Neural crest cell (in vitro differentiated cells): ENCODE measurements around the gene POLR2J2. TPM values are rescaled to one million over a fixed set of nuclear protein-coding genes. Genes with fewer than 3 reads are reported as not detected.
"Not testable (repeated sequence)": the region's sequence is repeated elsewhere in the genome, so short reads cannot be mapped to it uniquely, and the experiment has no call there.

Experiments used
- DNase-seq: peaks from one replicate; pipeline ENCODE4 v3.0.0; 2021; ENCODE audit warnings: low read depth, mixed read lengths, low spot score
- H3K27ac Mint-ChIP-seq: one replicate; pipeline ENCODE4 v1.8.0; 2021; ENCODE audit warnings: mild to moderate bottlenecking, mixed read lengths; ENCODE audit not compliant: unreplicated experiment
- H3K27me3 Mint-ChIP-seq: 2 replicates; pipeline ENCODE4 v1.8.0; 2021; ENCODE audit warnings: low read depth, mild to moderate bottlenecking, mixed read lengths
- H3K36me3 Mint-ChIP-seq: 2 replicates; pipeline ENCODE4 v1.8.0; 2021; ENCODE audit warnings: low read depth, mild to moderate bottlenecking, mixed read lengths
- H3K4me1 Mint-ChIP-seq: 2 replicates; pipeline ENCODE4 v1.8.0; 2021; ENCODE audit warnings: mixed read lengths
- H3K4me3 Mint-ChIP-seq: one replicate; pipeline ENCODE4 v1.8.0; 2021; ENCODE audit warnings: mild to moderate bottlenecking, mixed read lengths
- H3K9me3 Mint-ChIP-seq: 2 replicates; pipeline ENCODE4 v1.8.0; 2021; ENCODE audit warnings: mixed read lengths
- total RNA-seq: library from RNA; stranded (reverse); gene quantifications from 2 replicates; pipeline ENCODE4 v1.2.1, GENCODE V29; 2021

POLR2J2 gene
- total RNA-seq, 1 donor from 2014 or later = 5.8 TPM

- H3K4me1 Mint-ChIP-seq, H3K36me3 Mint-ChIP-seq, H3K27me3 Mint-ChIP-seq, H3K4me3 Mint-ChIP-seq, DNase-seq, H3K27ac Mint-ChIP-seq, H3K9me3 Mint-ChIP-seq: not testable (repeated sequence)
Observed at GRCh38 chr7:102643404-102643803, 28.1 kb downstream of the POLR2J2 start.

DNA sequence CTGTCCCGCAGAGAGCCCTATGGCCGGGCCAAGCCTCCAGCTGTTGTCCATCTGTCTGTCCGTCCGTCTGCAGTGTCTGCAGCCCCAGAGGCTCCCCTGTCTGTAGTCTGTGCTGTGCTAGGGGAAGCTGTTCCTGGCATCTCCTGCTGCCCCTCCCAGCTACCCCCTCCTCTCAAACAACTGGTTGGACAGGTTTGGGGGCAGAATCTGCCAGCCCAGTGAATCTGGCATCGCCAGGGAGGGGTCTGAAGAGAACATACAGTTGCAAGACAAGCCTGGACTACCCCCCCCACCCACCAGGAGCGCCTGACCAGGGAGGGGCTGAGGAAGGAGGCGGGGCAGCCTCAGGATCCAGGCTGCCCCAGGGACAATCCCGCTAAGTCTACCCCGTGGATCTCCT is 28.8 kb downstream of the POLR2J2 start, which contains the start of gene UPK3BL1:
Gene UPK3BL1 (minus strand): TSS at position 101 of the 400 bp plus-strand sequence. CDS start 50 bp downstream, at position 51.
- not testable (repeated sequence) for H3K27me3 Mint-ChIP-seq, H3K27ac Mint-ChIP-seq, H3K36me3 Mint-ChIP-seq, DNase-seq, H3K9me3 Mint-ChIP-seq, H3K4me3 Mint-ChIP-seq, H3K4me1 Mint-ChIP-seq

GRCh38 chr7:102638848-102639247 is 32.6 kb downstream of the POLR2J2 start:
- DNase-seq, H3K27ac Mint-ChIP-seq, H3K9me3 Mint-ChIP-seq, H3K27me3 Mint-ChIP-seq, H3K4me1 Mint-ChIP-seq, H3K4me3 Mint-ChIP-seq, H3K36me3 Mint-ChIP-seq: not testable (repeated sequence)

GRCh38 chr7:102636956-102637355 is 34.5 kb downstream of the POLR2J2 start:
- not testable (repeated sequence) for H3K27ac Mint-ChIP-seq, DNase-seq, H3K27me3 Mint-ChIP-seq, H3K9me3 Mint-ChIP-seq, H3K4me3 Mint-ChIP-seq, H3K4me1 Mint-ChIP-seq, H3K36me3 Mint-ChIP-seq

DNA sequence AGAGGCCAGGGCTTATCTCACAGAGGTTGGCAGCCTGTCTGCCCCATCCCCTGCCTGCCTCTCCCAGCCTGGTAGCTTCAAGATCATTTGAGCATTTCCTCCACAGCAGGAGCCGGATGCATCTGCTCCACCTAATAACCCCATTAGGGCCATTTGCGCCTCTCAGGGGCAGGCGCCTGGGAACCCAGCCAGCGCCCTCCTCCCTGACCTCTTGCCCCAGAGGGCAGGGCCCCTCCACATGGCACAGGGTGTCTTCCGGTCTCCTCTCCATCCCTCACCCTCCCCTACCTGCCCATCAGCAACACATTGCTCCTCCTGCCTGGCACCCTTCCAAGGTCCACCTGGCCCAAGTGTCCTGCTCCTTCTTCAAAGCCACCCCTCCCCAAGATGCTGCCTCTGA is 36.1 kb downstream of the POLR2J2 start:
- not testable (repeated sequence) for H3K4me1 Mint-ChIP-seq, H3K36me3 Mint-ChIP-seq, H3K27ac Mint-ChIP-seq, DNase-seq, H3K4me3 Mint-ChIP-seq, H3K27me3 Mint-ChIP-seq, H3K9me3 Mint-ChIP-seq

DNA sequence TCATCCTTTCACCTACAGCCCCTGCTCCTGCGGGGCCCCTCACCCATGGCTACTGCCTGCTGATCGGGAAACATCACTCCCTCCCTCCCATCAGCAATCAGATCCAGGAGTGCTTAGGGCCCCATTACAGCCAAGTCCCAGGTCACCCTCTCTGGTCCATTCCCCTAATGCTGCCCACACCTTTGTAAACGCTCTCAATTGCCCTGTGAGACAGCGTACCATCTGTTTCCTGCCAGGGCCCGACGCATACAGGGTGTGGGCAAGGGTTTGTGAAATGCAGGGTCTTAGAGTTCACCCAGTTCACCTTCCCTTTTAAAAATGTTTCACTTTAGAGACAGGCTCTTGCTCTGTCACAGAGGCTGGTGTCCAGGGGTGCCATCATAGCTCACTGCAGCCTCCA is 37.2 kb downstream of the POLR2J2 start:
- not testable (repeated sequence) for H3K27me3 Mint-ChIP-seq

DNA sequence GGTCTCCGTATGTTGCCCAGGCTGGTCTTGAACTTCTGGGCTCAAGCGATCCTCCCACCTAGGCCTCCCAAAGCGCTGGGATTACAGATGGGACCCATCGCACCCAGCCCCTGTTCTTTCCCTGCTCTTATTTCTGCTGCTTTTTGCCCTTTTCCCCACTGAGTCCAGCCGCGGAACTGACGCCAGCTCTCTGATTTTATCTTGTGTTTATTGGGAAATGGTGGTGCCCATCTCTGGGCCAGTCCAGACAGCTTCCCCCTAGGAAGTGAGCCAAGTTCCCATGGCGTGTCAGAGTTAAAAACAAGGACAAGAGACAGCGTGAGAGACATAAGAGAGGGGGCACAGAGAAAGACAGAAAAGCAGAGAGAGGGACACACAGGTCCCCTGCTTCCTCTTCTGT is 40.8 kb downstream of the POLR2J2 start:
- H3K27me3 Mint-ChIP-seq, H3K9me3 Mint-ChIP-seq, H3K4me1 Mint-ChIP-seq, H3K4me3 Mint-ChIP-seq, H3K27ac Mint-ChIP-seq, H3K36me3 Mint-ChIP-seq, DNase-seq: not testable (repeated sequence)

More for the DNA sequence above, 37.2 kb downstream of the POLR2J2 start:
- H3K27ac Mint-ChIP-seq, H3K4me1 Mint-ChIP-seq, H3K9me3 Mint-ChIP-seq, DNase-seq, H3K4me3 Mint-ChIP-seq, H3K36me3 Mint-ChIP-seq: not testable (repeated sequence)

DNA sequence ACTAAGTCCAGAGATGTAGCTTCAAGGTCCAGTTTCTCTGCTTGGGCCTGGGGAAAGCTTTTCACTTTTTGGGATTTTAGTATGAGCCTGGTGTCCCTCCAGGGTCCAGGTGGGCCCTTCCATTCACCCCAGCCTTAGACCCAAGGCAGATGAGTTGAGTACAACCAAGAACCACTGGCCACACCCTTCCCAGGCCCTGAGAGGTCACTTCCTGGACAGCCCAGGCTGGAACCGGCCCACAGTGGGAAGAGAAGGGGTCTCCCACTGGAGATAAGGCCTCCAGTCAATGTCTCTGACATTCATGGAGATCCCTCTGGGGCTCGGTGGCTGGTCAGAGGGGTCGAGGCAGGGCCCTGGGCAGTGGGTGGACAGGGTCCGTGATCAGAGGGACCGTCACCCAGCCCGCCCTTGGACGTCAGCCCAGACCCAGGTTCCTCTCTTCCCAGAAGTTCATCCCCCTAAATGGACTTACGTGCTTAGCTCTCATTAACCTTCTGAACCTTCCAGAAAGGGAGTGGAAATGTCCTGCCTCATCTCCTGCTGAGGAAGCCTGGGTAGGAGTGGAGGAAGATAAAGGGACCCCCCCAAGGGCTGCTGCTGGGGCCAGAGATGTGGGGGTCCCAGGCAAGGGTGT is 44.1 kb downstream of the POLR2J2 start:
- not testable (repeated sequence) for H3K36me3 Mint-ChIP-seq, H3K27ac Mint-ChIP-seq, H3K27me3 Mint-ChIP-seq, H3K4me1 Mint-ChIP-seq, DNase-seq, H3K4me3 Mint-ChIP-seq, H3K9me3 Mint-ChIP-seq

DNA sequence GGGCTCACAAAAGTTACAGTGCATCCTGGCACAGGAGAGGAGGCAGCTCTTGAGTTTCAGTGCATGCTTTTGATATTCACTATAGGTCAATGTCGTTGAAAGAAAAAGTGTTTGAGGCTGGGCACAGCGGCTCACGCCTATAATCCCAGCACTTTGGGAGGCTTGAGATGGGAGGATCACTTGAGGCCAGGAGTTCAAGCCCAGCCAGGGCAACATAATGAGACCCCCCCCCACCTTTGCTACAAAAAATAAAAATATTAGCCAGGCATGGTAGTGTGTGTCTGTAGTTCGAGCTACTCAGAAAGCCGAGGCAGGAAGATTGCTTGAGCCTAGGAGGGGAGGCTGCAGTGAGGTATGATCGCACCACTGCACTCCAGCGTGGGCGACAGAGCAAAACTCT is 53.3 kb downstream of the POLR2J2 start:
- H3K27ac Mint-ChIP-seq, H3K9me3 Mint-ChIP-seq, H3K36me3 Mint-ChIP-seq, H3K4me3 Mint-ChIP-seq, H3K4me1 Mint-ChIP-seq, DNase-seq, H3K27me3 Mint-ChIP-seq: not testable (repeated sequence)

DNA sequence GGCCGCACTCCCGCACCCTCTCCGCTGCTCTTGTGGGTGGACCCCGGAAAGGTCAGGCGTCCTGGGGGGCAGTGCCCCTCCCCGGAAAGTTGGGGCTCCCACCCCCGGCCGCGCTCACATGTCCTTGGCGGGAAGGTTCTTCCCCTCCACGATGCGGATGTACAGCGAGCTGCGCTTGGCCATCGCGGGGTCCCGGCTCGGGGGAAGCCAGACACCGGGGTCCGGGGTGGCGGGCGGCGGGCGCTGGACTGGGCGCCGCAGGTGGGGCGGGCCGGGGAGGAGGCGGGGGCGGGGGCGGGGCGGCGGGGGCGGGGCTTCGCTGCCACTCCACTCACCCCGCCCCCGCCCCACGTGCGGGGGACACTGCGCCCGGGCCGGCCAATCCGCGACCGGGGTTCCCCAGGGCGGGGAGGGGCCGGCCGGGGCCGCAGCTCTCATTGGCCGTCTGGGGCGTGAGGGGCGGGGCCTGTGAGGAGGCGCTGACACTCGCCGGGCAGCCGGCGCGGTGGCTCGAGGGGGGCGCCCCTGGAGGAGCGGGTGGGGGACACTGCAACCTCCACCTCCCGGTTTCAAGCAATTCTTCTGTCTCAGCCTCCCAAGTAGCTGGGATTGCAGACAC is 54.8 kb downstream of the POLR2J2 start, which contains the start of gene RASA4:
Gene RASA4 (minus strand): TSS at position 250 of the 619 bp plus-strand sequence. CDS start 67 bp downstream, at position 183.
- not testable (repeated sequence) for H3K9me3 Mint-ChIP-seq, H3K4me3 Mint-ChIP-seq, H3K4me1 Mint-ChIP-seq, DNase-seq, H3K36me3 Mint-ChIP-seq, H3K27me3 Mint-ChIP-seq, H3K27ac Mint-ChIP-seq

Other genes with a start within 250 kb of the POLR2J2 start
- 48.5 and 51.3 TPM in 2 replicates for gene ORAI2, start 238.1 kb downstream of the POLR2J2 start, total RNA-seq
- gene ALKBH4, start 206.8 kb downstream of the POLR2J2 start, total RNA-seq = 16.9 and 20.6 TPM in 2 replicates
- gene LRWD1, start 206.7 kb downstream of the POLR2J2 start, total RNA-seq = 36.7 and 43.2 TPM in 2 replicates
- gene POLR2J, start 192.7 kb downstream of the POLR2J2 start, total RNA-seq = 61.1 and 62.1 TPM in 2 replicates
- gene RASA4B, start 153.9 kb downstream of the POLR2J2 start, total RNA-seq = 4.5 and 7.2 TPM in 2 replicates
- gene UPK3BL2, start 128.0 kb downstream of the POLR2J2 start, total RNA-seq = 6.7 and 8.6 TPM in 2 replicates
- not detected in 2 replicates for gene SPDYE2, start 120.4 kb downstream of the POLR2J2 start, total RNA-seq
- gene POLR2J3, start 99.1 kb downstream of the POLR2J2 start, total RNA-seq = 24.2 and 27.6 TPM in 2 replicates
- gene RASA4, start 54.9 kb downstream of the POLR2J2 start, total RNA-seq = 13.6 and 18.9 TPM in 2 replicates
- gene UPK3BL1, start 28.9 kb downstream of the POLR2J2 start, total RNA-seq = 14.5 and 17.3 TPM in 2 replicates
- gene SPDYE2B, start 21.3 kb downstream of the POLR2J2 start, total RNA-seq = not detected in 2 replicates
- 7.7 and 9.0 TPM in 2 replicates for gene FAM185A, start 77.3 kb upstream of the POLR2J2 start, total RNA-seq
- 34.9 and 35.8 TPM in 2 replicates for gene LRRC17, start 241.3 kb upstream of the POLR2J2 start, total RNA-seq